Measurements from ENCODE around the gene GUCD1. TPM values are rescaled to one million over a fixed set of nuclear protein-coding genes. Genes with fewer than 3 reads are reported as not detected.

GUCD1 gene
- total RNA-seq, 1 donor from 2014 or later, result 84.7 TPM

DNA sequence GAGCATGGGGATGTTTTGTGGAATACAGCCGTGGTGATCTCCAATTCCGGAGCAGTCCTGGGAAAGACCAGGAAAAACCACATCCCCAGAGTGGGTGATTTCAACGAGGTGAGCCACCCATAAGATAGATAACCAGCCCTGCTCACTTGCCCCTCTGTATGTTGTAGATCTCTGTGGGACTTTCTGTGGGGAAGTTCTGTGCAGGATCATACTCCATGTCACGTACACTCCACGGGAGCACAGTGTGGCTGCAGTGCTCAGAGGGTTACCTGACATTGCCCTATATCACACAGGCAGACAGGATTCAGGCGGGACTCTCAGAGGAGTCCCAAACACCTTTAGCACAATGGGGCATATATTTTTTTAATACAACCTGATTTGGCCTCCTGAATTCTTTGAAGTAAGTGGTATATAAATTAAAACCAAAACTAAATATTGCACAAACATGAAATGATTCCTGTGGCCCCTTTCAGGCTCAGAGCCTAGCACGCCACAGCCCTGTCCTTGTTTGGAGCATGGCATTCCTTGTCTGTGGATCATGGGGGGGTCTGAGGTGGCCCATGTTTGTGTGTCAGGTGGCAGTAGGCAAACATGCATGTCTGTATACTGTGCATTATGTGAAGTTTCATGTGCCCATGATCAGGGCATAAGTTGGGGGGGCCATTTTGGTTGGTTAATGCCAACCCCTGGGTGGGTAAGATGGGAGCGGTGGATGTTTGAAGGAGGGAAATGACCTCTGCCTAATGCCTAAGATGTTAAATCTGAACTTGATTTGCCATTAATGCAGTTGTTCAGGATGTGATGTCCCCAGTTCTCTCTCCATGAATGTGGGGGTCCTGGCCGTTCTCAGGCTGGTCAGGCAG is 41.3 kb downstream of the GUCD1 start:
- no peaks in the 10 kb centered on the region for H3K36me3 Mint-ChIP-seq (ENCODE audit: low read depth)
- H3K27ac Mint-ChIP-seq (ENCODE audit: unreplicated experiment), result no peak overlapping the region
- H3K4me3 Mint-ChIP-seq (ENCODE audit: unreplicated experiment), result no peak overlapping the region
- peaks cover 33% of the 10 kb centered on the region for H3K4me1 Mint-ChIP-seq (ENCODE audit: low read depth)
- H3K27me3 Mint-ChIP-seq (ENCODE audit: low read depth), result no peaks in the 10 kb centered on the region
- TF ChIP-seq, protein P1, sequence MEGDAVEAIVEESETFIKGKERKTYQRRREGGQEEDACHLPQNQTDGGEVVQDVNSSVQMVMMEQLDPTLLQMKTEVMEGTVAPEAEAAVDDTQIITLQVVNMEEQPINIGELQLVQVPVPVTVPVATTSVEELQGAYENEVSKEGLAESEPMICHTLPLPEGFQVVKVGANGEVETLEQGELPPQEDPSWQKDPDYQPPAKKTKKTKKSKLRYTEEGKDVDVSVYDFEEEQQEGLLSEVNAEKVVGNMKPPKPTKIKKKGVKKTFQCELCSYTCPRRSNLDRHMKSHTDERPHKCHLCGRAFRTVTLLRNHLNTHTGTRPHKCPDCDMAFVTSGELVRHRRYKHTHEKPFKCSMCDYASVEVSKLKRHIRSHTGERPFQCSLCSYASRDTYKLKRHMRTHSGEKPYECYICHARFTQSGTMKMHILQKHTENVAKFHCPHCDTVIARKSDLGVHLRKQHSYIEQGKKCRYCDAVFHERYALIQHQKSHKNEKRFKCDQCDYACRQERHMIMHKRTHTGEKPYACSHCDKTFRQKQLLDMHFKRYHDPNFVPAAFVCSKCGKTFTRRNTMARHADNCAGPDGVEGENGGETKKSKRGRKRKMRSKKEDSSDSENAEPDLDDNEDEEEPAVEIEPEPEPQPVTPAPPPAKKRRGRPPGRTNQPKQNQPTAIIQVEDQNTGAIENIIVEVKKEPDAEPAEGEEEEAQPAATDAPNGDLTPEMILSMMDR (IDR thresholded peaks at IDR 0.05), result no peak
- peak; percentile 19 for DNase-seq (ENCODE audit: low spot score)
- no peaks in the 10 kb centered on the region for H3K9me3 Mint-ChIP-seq (ENCODE audit: low read depth)

GRCh38 chr22:24512043-24512442 is 42.9 kb downstream of the GUCD1 start:
- Mint-ChIP-seq H3K9me3 (ENCODE audit: low read depth) (no peaks in the 10 kb centered on the region), H3K27me3 (ENCODE audit: low read depth) (no peaks in the 10 kb centered on the region), H3K4me1 (ENCODE audit: low read depth) (peaks cover 34% of the 10 kb centered on the region), H3K36me3 (ENCODE audit: low read depth) (no peaks in the 10 kb centered on the region), H3K27ac (ENCODE audit: unreplicated experiment) (no peak overlapping the region), H3K4me3 (ENCODE audit: unreplicated experiment) (no peak overlapping the region)
- no peak for DNase-seq (ENCODE audit: low spot score)
- TF ChIP-seq, protein P1 (IDR thresholded peaks at IDR 0.05), result no peak

- TF ChIP-seq, protein P1 (IDR thresholded peaks at IDR 0.05), result no peak
- peak overlapping the region; percentile 66 for H3K27ac Mint-ChIP-seq (ENCODE audit: unreplicated experiment)
- H3K9me3 Mint-ChIP-seq (ENCODE audit: low read depth), result no peaks in the 10 kb centered on the region
- H3K27me3 Mint-ChIP-seq (ENCODE audit: low read depth), result no peaks in the 10 kb centered on the region
- DNase-seq (ENCODE audit: low spot score), result peak; percentile 28
- H3K36me3 Mint-ChIP-seq (ENCODE audit: low read depth), result no peaks in the 10 kb centered on the region
- peaks cover 29% of the 10 kb centered on the region for H3K4me1 Mint-ChIP-seq (ENCODE audit: low read depth)
- H3K4me3 Mint-ChIP-seq (ENCODE audit: unreplicated experiment), result no peak overlapping the region
Measured at GRCh38 chr22:24510637-24511625, 44.0 kb downstream of the GUCD1 start.

DNA sequence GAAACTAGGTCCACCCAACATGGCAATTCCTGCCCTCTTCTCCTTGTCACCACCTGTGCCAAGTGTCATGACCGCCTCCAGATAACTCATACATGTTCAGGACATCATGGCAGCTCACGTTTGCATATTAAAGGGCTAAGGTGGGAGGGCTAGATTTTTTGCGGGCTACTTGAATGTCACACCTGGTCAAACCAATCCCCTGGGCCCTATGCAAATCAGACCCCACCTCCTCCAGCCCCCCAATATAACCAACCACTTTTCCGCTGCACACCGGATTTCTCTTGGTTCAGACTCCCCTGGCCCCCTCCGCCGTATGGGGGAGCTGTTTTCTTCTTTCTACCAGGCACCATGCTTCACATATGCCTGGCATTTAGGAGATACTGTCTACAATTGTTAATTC is 47.2 kb downstream of the GUCD1 start:
- no peak overlapping the region for H3K27ac Mint-ChIP-seq (ENCODE audit: unreplicated experiment)
- TF ChIP-seq, protein P1 (IDR thresholded peaks at IDR 0.05), result no peak
- H3K4me1 Mint-ChIP-seq (ENCODE audit: low read depth), result peaks cover 27% of the 10 kb centered on the region
- no peaks in the 10 kb centered on the region for H3K27me3 Mint-ChIP-seq (ENCODE audit: low read depth)
- no peak overlapping the region for H3K4me3 Mint-ChIP-seq (ENCODE audit: unreplicated experiment)
- H3K36me3 Mint-ChIP-seq (ENCODE audit: low read depth), result no peaks in the 10 kb centered on the region
- H3K9me3 Mint-ChIP-seq (ENCODE audit: low read depth), result no peaks in the 10 kb centered on the region
- DNase-seq (ENCODE audit: low spot score), result no peak
